ENCODE data around the gene YAF2.

YAF2 gene

DNA sequence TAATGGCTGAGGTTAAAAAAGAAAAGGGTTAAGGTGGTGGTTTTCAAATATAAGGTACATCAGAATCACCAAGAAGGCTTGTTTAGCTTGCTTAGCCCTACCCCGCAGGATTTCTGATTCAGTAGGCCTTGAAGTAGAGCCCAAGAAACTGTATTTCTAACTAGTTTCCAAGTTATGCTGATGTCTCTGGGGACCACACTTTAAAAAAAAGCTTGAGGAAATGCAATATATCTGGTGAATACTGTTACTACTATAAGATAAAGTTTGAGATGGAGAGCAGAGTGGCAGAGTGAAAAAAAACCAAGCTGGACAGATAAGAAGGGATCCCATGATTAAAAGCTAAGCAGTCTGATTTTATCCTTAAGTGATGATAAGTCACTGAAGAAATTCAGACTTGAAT, 75.1 kb downstream of the YAF2 start:
- TF ChIP-seq ZFX (IDR thresholded peaks at IDR 0.05), result no peak
- TF ChIP-seq, protein P1, sequence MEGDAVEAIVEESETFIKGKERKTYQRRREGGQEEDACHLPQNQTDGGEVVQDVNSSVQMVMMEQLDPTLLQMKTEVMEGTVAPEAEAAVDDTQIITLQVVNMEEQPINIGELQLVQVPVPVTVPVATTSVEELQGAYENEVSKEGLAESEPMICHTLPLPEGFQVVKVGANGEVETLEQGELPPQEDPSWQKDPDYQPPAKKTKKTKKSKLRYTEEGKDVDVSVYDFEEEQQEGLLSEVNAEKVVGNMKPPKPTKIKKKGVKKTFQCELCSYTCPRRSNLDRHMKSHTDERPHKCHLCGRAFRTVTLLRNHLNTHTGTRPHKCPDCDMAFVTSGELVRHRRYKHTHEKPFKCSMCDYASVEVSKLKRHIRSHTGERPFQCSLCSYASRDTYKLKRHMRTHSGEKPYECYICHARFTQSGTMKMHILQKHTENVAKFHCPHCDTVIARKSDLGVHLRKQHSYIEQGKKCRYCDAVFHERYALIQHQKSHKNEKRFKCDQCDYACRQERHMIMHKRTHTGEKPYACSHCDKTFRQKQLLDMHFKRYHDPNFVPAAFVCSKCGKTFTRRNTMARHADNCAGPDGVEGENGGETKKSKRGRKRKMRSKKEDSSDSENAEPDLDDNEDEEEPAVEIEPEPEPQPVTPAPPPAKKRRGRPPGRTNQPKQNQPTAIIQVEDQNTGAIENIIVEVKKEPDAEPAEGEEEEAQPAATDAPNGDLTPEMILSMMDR (conservative IDR thresholded peaks at IDR 0.05), result no peak
- no peak overlapping the region for H3K27ac ChIP-seq

DNA sequence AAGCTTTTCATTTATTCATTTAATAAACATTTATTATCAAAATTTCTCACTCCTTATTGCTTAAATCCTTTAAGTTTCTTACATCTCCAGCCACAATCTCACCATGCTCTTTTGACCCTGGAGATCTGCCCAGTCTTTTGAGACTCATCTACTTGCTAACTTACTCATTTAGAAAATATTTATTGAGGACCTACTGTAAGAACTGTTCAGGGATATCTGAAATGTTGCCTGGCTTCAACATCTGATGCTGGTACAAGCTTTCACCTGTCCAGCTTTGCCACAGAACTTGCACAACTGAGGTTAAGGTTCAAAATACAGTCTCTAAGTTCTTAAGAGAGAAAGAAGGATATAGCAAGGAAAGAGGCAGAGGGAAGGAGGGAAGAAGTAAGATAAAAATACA, 75.9 kb downstream of the YAF2 start:
- H3K27ac ChIP-seq, result no peak overlapping the region
- TF ChIP-seq ZFX (IDR thresholded peaks at IDR 0.05), result no peak
- TF ChIP-seq, protein P1 (conservative IDR thresholded peaks at IDR 0.05), result no peak

DNA sequence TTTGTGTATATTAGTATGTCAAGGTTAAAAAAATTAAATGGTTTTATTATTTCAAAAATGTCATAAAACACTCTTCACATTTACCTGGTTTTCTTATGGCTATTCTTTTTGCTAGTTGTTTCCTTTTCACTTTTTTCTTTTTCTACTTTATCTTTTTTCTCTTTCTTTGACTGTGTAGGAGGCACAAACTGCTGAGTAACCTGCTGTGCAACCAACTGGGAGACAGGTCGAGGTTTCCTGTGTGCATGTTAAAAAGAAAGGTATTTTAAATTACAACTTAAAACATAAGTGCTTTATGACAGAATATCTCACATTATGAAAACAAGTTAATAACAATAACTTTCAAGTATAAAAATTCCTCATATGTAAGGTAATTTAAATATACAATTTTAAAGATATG, 76.5 kb downstream of the YAF2 start:
- TF ChIP-seq, protein P1 (conservative IDR thresholded peaks at IDR 0.05), result no peak
- no peak for TF ChIP-seq ZFX (IDR thresholded peaks at IDR 0.05)
- no peak overlapping the region for H3K27ac ChIP-seq

DNA sequence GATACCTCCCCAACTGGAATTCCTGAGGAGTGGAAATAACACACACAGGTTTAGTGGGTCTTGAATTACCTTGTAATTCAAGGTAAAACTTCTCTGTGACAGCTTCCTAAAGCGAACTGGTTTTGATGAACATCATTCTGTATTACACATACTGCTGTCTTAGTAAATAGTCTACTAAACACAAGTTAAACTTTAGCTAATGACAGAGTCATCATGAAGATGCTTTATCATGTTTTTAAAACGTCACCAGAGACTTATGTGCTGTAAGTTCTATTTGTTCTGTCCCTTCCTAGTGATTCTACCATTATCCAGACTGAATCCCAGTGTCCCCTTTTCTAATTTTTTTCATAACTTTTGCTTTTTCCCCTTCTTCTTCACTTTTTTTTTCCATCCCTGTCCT, 81.8 kb downstream of the YAF2 start:
- no peak overlapping the region for H3K27ac ChIP-seq
- TF ChIP-seq, protein P1 (conservative IDR thresholded peaks at IDR 0.05), result no peak
- TF ChIP-seq ZFX (IDR thresholded peaks at IDR 0.05), result no peak

DNA sequence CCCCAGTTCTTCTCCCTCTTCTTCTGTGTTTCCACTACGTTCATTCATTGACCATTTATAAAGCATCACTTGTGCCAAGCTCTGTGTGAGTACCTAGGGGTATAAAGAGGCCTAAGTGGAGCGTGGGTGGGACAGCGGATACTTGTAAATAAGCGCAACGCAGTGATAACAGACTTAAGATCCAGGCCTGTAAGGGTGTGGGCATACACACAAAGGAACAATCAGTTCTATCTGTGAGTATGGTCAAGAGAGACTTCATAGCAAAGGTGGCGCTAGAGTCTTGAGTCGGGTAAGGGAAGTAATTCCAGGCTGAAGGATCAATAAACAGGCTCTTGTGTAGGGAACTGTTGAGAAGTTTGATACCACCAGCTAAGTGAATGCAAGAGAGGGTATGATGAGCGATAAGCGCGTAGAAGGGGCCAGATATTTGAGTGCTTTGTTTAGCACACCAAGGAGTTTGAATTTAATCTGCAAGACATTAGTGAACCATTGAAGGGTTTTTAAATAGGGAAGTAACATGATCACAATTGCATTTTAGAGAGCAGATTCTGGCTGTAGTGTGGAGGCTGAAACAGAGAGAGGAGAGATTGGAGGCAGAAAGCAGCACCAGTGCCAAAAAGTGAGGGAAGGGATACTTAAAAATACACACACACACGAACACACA, 92.4 kb downstream of the YAF2 start:
- H3K27ac ChIP-seq, result peak overlapping the region; percentile 86; the same call in 1 of the 2 replicates
- no peak for TF ChIP-seq ZFX (IDR thresholded peaks at IDR 0.05)
- TF ChIP-seq, protein P1 (conservative IDR thresholded peaks at IDR 0.05), result 0 out of 2 replicates have a peak, but pooled peaks have one; percentile 9

DNA sequence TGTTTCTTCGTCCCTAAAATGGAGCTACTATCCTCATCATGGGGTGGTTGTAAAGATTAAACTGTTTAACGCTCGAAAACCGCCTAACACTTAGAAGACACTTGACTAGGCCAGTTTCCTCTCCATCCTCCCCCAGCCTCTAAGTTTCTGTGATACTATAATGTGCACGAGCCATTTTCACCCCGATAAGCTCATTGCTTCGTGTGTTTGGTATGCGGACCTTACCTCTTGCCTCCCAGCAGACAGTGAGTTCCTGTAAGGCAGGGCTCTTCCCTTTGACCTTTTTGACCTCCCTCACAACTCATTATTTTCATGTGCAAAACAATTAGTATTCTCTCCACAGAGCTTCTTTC, 92.9 kb downstream of the YAF2 start:
- TF ChIP-seq ZFX (IDR thresholded peaks at IDR 0.05), result no peak
- TF ChIP-seq, protein P1 (conservative IDR thresholded peaks at IDR 0.05), result no peak
- H3K27ac ChIP-seq, result peak overlapping the region; percentile 86

DNA sequence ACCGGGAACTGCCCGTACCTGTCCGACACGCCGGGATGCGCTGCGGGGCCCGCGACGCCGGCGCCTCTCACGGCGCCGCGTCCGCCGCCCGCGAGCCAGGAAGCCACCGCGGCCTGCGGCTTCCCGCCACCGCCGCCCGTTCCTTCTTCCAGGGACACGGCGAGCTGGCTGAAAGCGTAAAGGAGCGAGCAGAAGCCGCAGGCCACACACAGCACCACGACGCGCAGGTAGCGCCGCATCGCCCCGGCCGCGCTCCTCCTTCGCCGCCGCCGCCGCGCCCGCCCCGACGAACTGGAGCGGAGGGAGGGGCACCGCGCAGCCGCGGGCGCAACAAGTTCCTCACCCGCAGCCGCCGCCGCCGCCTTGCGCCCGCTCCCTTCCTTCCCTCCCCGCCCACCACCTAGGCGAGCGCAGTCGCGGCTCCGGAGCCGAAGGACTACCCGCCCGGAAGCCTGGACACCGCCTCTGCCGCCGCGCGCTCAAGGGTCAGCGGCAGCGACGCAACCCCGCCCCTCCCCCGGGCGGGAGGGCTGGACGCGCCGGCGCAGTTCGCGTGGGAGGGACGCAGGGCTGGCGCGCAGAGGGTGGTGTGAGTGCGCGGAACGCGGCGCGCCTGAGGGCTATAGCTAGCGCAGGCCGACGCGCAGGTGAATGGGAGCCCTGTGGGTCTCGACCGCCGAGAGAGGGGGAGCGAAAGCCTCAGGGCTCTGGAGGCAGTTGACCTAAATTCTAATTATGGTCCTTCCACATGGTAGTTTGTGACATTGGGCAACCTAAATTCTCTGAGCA, 93.4 kb downstream of the YAF2 start, which contains the start of gene GXYLT1:
Gene GXYLT1, minus strand, starts transcription at position 467 of the 789 bp plus-strand sequence. Its CDS starts 228 bp downstream, at position 239.
- TF ChIP-seq ZFX (IDR thresholded peaks at IDR 0.05), result peak; percentile 89
- TF ChIP-seq, protein P1 (conservative IDR thresholded peaks at IDR 0.05), result no peak
- H3K27ac ChIP-seq, result peak within 1 kb of the TSS; percentile 86
